Testis (tissue), 2 donors: ENCODE results near the gene STIM2.

Experiments
- CTCF ChIP-seq, 3 experiments: fragments of 450-650 bp in 2 of 3; fragments of 200-600 bp in 1 of 3; sonication (generic) in 1 of 3; IDR thresholded peaks; one replicate each; pipeline ENCODE4 v1.5.1; 2016 to 2019; ENCODE audit warnings: antibody characterized with exemption in 3 of 3, mild to moderate bottlenecking in 2 of 3, moderate library complexity in 1 of 3
- POLR2A ChIP-seq: fragments of 450-650 bp; IDR thresholded peaks from one replicate; pipeline ENCODE4 v1.6.1; 2017; ENCODE audit warnings: antibody characterized with exemption, mild to moderate bottlenecking, moderate library complexity

- TF ChIP-seq POLR2A (no peak), CTCF (IDR thresholded peaks at IDR 0.05) (no peak)
Measured at GRCh38 chr4:27027428-27027827, 166.8 kb downstream of the STIM2 start.
